GM19467 (cell line): Measurements from ENCODE around the gene CA7.
"Not testable (repeated sequence)": the region's sequence is repeated elsewhere in the genome, so short reads cannot be mapped to it uniquely, and the experiment has no call there.

Source experiments
- ATAC-seq: cut with Tn5 transposase; IDR thresholded peaks from one replicate; pipeline ENCODE4 v1.9.1; 2021; ENCODE audit warnings: mild to moderate bottlenecking, moderate library complexity; ENCODE audit not compliant: unreplicated experiment

Gene CA7

DNA sequence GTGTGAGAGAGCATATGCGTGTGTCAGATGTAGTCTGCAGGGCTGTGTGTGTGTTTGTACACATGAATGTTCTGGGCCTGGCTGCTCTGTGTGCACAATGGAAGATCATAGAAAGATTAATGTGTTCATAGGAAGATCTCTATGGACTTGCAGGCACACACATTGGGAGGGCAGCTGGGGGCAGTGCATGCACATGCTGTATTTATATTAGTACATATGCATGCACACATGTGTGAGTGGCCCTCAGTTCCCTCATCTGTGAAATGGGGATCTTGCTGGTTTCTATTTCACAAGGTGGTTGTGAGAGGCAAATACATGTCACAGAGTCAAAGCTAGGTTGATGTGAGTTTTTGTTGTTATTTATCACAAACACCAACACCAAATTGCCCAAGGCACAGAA, 2.1 kb downstream of the CA7 start:
- ATAC-seq, result no peak

- ATAC-seq, result no peak
Observed at GRCh38 chr16:66846831-66847230, 2.6 kb downstream of the CA7 start.

- no peak for ATAC-seq
Observed at GRCh38 chr16:66847533-66848067, 3.4 kb downstream of the CA7 start.

- ATAC-seq, result no peak
Observed at GRCh38 chr16:66848172-66848571, 4.0 kb downstream of the CA7 start.

DNA sequence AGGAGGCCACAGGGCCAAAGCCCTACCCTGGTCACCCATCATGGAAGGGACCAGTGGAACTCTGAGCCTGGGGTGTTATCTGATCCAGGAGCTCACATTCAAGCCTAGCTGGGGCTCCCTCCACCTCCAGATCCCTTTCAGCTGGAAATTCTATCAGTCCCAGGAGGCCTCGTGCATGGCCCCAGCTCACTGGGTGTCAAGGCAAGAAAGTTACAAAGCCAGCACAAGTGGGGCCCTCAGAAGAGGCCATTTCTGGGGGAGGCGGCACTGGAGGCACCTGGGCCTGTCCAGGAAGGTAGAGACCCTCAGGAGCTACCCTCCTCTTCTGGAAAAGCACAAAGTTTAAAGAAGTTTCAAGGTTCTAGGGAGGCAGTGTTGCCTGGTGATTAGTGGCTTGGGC, 4.8 kb downstream of the CA7 start:
- ATAC-seq, result no peak

- ATAC-seq, result no peak
Observed at GRCh38 chr16:66849549-66849948, 5.3 kb downstream of the CA7 start.

- no peak for ATAC-seq
Observed at GRCh38 chr16:66850115-66850815, 6.1 kb downstream of the CA7 start.

GRCh38 chr16:66851166-66851964, 7.2 kb downstream of the CA7 start:
- ATAC-seq, result no peak

- no peak for ATAC-seq
Observed at GRCh38 chr16:66853261-66854139, 9.3 kb downstream of the CA7 start.

- no peak for ATAC-seq
Observed at GRCh38 chr16:66856184-66856730, 12.0 kb downstream of the CA7 start.

GRCh38 chr16:66856801-66857200, 12.6 kb downstream of the CA7 start:
- no peak for ATAC-seq

DNA sequence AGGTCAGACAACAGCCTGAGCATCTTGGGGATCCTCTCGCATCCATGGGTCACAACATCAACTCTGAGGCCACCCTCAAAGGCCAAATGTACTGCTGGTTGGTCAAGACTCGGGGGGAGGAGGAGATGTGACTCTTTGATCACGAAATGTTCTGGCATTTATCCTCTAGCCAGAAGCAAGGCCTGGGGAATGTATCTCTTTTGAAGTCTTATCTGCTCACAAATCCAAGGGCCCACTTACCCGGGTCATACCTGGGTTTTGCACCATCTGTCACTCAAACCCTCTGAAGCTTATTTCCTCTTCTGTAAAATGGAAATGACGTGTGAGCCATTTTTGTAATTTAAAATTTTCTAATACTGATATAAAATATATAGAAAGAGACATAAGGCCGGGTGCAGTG, 13.2 kb downstream of the CA7 start:
- ATAC-seq, result no peak

DNA sequence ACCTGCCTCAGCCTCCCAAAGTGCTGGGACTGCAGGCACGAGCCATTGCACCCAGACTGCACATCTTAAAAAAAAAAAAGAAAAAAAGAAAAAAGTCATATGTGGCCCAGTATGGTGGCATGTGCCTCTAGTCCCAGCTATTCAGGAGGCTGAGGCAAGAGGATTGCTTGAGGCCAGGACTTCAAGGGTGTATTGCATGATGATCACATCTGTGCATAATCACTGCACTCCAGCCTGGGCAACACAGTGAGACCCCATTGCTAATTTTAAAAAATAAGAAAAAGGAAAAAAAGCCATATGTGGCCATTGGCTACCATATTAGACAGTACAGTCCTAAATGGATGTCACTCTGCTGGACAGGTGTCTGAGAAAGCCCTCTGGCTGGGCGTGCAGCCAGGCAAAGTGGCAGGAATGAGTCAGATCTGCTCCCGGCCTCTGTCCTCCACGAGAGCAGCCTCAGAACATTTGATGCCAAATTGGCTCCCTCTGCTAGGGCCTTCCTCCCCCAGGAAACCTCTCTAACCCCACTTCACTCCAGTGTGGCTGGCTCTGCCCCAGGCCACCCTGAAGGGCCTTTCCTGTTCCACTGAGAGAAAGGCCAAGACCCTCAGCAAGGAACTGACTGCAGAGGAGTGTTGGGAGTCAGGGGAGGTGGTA, 14.7 kb downstream of the CA7 start:
- no peak for ATAC-seq

- no peak for ATAC-seq
Observed at GRCh38 chr16:66859397-66860068, 15.3 kb downstream of the CA7 start.

DNA sequence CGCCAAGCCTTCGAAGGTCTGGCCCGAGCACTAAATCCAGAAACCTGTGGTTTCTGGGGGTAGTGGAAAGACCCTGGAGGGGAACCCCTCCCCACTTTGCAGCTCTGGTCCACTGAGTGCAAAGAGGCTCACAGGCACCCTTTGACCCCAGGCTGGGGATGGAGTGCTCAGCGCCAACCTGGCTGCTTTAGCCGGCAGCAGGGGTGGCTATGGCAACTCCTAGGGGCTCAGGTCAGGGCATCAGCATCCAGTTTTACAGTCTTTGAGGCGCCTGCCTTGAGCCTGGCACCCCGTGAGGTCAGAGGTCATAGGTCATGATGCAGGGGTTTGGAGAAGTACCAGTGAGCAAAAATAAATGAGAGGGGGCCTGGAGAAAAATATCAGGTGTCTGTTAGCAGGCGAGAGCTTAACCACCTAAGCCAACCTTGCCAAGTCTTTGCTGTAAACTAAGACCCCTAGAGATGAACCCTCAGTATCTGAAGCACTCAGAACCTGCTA, 17.9 kb downstream of the CA7 start:
- no peak for ATAC-seq

DNA sequence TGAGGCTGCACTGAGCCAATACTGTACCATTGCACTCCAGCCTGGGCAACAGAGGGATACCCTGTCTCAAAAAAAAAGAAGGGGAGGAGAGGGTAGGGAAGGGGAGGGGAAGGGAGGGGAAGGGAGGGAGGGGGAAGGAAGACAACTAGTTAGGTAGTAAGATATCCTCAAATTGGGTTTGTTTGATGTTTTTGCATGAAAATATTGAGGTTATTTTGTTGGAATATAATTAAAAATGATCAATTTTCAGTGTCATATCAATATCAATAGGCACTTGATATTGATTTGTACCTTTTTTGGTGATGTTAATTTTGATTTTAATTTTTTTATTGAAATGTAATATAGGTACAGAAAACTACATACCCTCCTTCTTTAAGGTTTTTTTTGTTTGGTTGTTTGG, 19.5 kb downstream of the CA7 start:
- ATAC-seq, result no peak

DNA sequence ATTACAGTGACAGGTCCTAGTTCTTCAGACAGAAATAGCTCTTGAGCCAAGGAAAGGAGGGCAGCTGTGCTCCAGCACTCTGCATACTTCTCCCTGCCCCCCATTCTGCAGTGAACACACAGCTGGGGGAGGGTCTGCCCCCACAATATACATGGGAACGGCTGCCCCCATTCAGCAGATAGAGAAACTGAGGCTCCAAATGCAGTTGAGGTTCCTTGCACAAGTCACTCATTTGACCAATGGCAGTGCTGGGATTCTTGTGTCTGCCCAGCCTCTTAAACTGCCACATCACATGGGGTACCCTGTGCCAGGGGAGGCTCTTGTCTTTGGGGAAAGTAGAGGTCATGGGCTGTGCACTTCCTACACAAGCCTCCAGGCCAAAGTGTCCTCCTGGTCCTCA, 25.2 kb downstream of the CA7 start:
- no peak for ATAC-seq

DNA sequence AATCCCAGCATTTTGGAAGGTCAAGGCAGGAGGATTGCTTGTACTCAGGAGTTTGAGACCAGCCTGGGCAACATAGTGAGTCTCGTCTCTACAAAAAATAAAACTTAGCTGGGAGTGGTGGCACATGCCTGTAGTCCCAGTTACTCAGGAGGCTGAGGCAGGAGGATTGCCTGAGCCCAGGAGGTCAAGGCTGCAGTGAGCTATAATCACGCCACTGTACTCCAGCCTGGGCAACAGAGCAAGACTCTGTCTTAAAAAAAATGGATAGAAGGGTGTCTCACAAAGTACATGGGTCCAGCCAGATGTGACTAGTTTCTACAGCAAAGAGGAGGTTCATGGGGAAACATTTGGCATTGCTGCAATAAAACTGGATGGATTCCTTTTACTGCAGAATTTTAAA, 27.1 kb downstream of the CA7 start:
- ATAC-seq, result not testable (repeated sequence)

GRCh38 chr16:66871840-66872239, 27.6 kb downstream of the CA7 start:
- ATAC-seq, result no peak

- ATAC-seq, result no peak
Observed at GRCh38 chr16:66872559-66872942, 28.3 kb downstream of the CA7 start.
